ENCODE data around the gene SLC8A2.
"Not testable (repeated sequence)": the region's sequence is repeated elsewhere in the genome, so short reads cannot be mapped to it uniquely, and the experiment has no call there.

GRCh38 chr19:47388721-47389120, 83.0 kb downstream of the SLC8A2 start:
- TF ChIP-seq CTCF (IDR thresholded peaks at IDR 0.05 in 4 of 5, conservative IDR thresholded peaks at IDR 0.05 in 1 of 5); POLR2A (IDR thresholded peaks at IDR 0.05): not testable (repeated sequence)

Measured in gastrocnemius medialis (tissue), 4 donors.